WTC11 (cell line): ENCODE results near the gene CYP46A1.

Experiments used
- ATF1 ChIP-seq: sonication (generic); formaldehyde crosslinking; IDR thresholded peaks from 2 replicates; pipeline ENCODE4 v1.8.1; 2023; ENCODE audit warnings: mild to moderate bottlenecking, moderate library complexity, missing genetic modification reagents
- CBFB ChIP-seq: sonication (generic); formaldehyde crosslinking; IDR thresholded peaks from 2 replicates; pipeline ENCODE4 v1.8.1; 2022; ENCODE audit warnings: mild to moderate bottlenecking, low read depth, missing genetic modification reagents
- CREM ChIP-seq: sonication (generic); formaldehyde crosslinking; IDR thresholded peaks from 2 replicates; pipeline ENCODE4 v1.8.1; 2022; ENCODE audit warnings: mild to moderate bottlenecking, missing genetic modification reagents, moderate library complexity
- ELF4 ChIP-seq: sonication (generic); formaldehyde crosslinking; IDR thresholded peaks from 2 replicates; pipeline ENCODE4 v1.8.1; 2022; ENCODE audit warnings: low read depth, mild to moderate bottlenecking, moderate library complexity, missing genetic modification reagents
- JAZF1 ChIP-seq: fragments of 250-450 bp; sonication (Bioruptor Pico); IDR thresholded peaks from 2 replicates; pipeline ENCODE4 v1.9.0; 2021; ENCODE audit warnings: moderate library complexity, mild to moderate bottlenecking, inconsistent platforms
- ZNF121 ChIP-seq: sonication (generic); formaldehyde crosslinking; IDR thresholded peaks from 2 replicates; pipeline ENCODE4 v1.8.0; 2023; ENCODE audit warnings: missing genetic modification reagents
- TF ChIP-seq, protein P1 (sequence below): fragments of 200-600 bp; IDR thresholded peaks from 2 replicates; pipeline ENCODE4 v1.8.0; 2022; ENCODE audit warnings: antibody characterized with exemption
- TF ChIP-seq, protein P2 (sequence below): sonication (generic); formaldehyde crosslinking; IDR thresholded peaks from 2 replicates; pipeline ENCODE4 v1.8.0; 2022; ENCODE audit warnings: mild to moderate bottlenecking, missing genetic modification reagents
- TF ChIP-seq, protein P3 (sequence below): fragments of 250-450 bp; sonication (Bioruptor Pico); IDR thresholded peaks from 2 replicates; pipeline ENCODE4 v1.8.0; 2021; ENCODE audit warnings: mild to moderate bottlenecking
- TF ChIP-seq, protein P4 (sequence below): sonication (generic); formaldehyde crosslinking; IDR thresholded peaks from 2 replicates; pipeline ENCODE4 v1.8.1; 2022; ENCODE audit warnings: low read depth, missing genetic modification reagents, borderline replicate concordance
- TF ChIP-seq, protein P5 (sequence below): sonication (generic); formaldehyde crosslinking; conservative IDR thresholded peaks from 2 replicates; pipeline ENCODE4 v1.8.1; 2022; ENCODE audit warnings: mild to moderate bottlenecking, missing genetic modification reagents
- TF ChIP-seq, protein P6 (sequence below): sonication (generic); formaldehyde crosslinking; conservative IDR thresholded peaks from 2 replicates; pipeline ENCODE4 v1.8.1; 2023; ENCODE audit warnings: mild to moderate bottlenecking, low read depth, missing genetic modification reagents, moderate library complexity
- TF ChIP-seq, protein P7 (sequence below): sonication (generic); formaldehyde crosslinking; IDR thresholded peaks from 2 replicates; pipeline ENCODE4 v1.8.1; 2023; ENCODE audit warnings: mild to moderate bottlenecking, missing genetic modification reagents

DNA sequence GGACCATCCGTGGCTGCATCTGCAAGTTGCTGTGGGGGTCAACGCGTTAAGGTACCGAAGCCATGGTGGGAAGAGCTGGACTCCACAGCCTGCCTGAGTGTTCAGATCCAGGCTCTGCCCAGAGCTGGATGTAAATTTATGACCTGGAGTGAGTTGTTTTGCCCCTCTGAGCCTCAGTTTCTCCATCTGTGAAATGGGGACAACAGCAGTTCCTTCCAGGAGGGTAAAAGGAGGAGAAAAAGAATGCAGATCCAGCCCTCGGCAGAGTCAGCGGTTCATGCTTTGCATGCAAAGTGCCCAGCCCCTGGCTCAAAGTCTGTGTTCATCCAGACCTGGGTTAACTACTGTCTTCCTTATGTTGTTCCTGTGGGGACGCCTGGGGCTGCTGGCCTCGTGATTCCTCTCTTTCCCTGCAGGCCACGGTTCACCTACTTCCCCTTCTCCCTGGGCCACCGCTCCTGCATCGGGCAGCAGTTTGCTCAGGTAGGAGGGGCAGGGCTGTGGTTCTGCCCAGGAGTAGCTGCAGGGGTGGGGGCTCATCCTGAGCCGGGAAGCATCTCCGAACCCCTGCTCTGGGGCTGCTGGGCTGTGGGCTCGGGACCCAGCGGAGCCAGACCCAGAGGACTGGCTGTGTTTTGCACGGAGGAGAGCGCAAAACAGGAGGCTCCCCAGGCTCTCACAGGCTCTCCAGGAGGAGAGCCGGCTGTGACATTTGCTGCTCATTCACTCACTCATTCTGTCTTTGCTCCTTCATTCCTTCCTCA is 41.9 kb downstream of the CYP46A1 start:
- TF ChIP-seq, protein P1, sequence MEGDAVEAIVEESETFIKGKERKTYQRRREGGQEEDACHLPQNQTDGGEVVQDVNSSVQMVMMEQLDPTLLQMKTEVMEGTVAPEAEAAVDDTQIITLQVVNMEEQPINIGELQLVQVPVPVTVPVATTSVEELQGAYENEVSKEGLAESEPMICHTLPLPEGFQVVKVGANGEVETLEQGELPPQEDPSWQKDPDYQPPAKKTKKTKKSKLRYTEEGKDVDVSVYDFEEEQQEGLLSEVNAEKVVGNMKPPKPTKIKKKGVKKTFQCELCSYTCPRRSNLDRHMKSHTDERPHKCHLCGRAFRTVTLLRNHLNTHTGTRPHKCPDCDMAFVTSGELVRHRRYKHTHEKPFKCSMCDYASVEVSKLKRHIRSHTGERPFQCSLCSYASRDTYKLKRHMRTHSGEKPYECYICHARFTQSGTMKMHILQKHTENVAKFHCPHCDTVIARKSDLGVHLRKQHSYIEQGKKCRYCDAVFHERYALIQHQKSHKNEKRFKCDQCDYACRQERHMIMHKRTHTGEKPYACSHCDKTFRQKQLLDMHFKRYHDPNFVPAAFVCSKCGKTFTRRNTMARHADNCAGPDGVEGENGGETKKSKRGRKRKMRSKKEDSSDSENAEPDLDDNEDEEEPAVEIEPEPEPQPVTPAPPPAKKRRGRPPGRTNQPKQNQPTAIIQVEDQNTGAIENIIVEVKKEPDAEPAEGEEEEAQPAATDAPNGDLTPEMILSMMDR, result no peak
- TF ChIP-seq, protein P2, sequence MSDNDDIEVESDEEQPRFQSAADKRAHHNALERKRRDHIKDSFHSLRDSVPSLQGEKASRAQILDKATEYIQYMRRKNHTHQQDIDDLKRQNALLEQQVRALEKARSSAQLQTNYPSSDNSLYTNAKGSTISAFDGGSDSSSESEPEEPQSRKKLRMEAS, result no peak
- TF ChIP-seq, protein P3, sequence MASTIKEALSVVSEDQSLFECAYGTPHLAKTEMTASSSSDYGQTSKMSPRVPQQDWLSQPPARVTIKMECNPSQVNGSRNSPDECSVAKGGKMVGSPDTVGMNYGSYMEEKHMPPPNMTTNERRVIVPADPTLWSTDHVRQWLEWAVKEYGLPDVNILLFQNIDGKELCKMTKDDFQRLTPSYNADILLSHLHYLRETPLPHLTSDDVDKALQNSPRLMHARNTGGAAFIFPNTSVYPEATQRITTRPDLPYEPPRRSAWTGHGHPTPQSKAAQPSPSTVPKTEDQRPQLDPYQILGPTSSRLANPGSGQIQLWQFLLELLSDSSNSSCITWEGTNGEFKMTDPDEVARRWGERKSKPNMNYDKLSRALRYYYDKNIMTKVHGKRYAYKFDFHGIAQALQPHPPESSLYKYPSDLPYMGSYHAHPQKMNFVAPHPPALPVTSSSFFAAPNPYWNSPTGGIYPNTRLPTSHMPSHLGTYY, result no peak
- TF ChIP-seq CBFB (CRISPR knock-in tag), result no peak
- TF ChIP-seq JAZF1 (CRISPR knock-in tag), result no peak
- TF ChIP-seq CREM (CRISPR knock-in tag), result no peak
- TF ChIP-seq, protein P4, sequence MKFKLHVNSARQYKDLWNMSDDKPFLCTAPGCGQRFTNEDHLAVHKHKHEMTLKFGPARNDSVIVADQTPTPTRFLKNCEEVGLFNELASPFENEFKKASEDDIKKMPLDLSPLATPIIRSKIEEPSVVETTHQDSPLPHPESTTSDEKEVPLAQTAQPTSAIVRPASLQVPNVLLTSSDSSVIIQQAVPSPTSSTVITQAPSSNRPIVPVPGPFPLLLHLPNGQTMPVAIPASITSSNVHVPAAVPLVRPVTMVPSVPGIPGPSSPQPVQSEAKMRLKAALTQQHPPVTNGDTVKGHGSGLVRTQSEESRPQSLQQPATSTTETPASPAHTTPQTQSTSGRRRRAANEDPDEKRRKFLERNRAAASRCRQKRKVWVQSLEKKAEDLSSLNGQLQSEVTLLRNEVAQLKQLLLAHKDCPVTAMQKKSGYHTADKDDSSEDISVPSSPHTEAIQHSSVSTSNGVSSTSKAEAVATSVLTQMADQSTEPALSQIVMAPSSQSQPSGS (CRISPR knock-in tag), result no peak
- TF ChIP-seq, protein P5, sequence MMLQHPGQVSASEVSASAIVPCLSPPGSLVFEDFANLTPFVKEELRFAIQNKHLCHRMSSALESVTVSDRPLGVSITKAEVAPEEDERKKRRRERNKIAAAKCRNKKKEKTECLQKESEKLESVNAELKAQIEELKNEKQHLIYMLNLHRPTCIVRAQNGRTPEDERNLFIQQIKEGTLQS (CRISPR knock-in tag), result no peak
- no peak for TF ChIP-seq ATF1 (CRISPR knock-in tag)
- no peak for TF ChIP-seq ZNF121 (CRISPR knock-in tag)
- TF ChIP-seq, protein P6, sequence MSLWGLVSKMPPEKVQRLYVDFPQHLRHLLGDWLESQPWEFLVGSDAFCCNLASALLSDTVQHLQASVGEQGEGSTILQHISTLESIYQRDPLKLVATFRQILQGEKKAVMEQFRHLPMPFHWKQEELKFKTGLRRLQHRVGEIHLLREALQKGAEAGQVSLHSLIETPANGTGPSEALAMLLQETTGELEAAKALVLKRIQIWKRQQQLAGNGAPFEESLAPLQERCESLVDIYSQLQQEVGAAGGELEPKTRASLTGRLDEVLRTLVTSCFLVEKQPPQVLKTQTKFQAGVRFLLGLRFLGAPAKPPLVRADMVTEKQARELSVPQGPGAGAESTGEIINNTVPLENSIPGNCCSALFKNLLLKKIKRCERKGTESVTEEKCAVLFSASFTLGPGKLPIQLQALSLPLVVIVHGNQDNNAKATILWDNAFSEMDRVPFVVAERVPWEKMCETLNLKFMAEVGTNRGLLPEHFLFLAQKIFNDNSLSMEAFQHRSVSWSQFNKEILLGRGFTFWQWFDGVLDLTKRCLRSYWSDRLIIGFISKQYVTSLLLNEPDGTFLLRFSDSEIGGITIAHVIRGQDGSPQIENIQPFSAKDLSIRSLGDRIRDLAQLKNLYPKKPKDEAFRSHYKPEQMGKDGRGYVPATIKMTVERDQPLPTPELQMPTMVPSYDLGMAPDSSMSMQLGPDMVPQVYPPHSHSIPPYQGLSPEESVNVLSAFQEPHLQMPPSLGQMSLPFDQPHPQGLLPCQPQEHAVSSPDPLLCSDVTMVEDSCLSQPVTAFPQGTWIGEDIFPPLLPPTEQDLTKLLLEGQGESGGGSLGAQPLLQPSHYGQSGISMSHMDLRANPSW (CRISPR knock-in tag), result no peak
- no peak for TF ChIP-seq ELF4 (CRISPR knock-in tag)
- TF ChIP-seq, protein P7, sequence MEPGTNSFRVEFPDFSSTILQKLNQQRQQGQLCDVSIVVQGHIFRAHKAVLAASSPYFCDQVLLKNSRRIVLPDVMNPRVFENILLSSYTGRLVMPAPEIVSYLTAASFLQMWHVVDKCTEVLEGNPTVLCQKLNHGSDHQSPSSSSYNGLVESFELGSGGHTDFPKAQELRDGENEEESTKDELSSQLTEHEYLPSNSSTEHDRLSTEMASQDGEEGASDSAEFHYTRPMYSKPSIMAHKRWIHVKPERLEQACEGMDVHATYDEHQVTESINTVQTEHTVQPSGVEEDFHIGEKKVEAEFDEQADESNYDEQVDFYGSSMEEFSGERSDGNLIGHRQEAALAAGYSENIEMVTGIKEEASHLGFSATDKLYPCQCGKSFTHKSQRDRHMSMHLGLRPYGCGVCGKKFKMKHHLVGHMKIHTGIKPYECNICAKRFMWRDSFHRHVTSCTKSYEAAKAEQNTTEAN (CRISPR knock-in tag), result no peak
